Measurements from ENCODE around the gene TATDN2. TPM values are rescaled to one million over a fixed set of nuclear protein-coding genes. Genes with fewer than 3 reads are reported as not detected.

The TATDN2 gene
- total and polyA plus RNA-seq, 5 experiments from 2014 or later = 11.5 to 71.1 (median 20.9) TPM

GRCh38 chr3:10240799-10241198, 7.5 kb upstream of the TATDN2 start:
- Mint-ChIP-seq H3K4me3 (peak overlapping the region in 2 of 10 donors; percentile 7 to 16), H3K36me3 (peaks cover 3 to 13% (median 13%) of the 10 kb centered on the region in 3 donors)

GRCh38 chr3:10242182-10243065, 5.8 kb upstream of the TATDN2 start:
- POLR2A ChIA-PET = interaction anchor here (0.6 to 2.4 kb wide), 11 partner anchors 9 to 291 kb away, joined by 3 to 8 read pairs (median 5); partner anchors contain the start of gene VHL
- Mint-ChIP-seq H3K27ac (peak overlapping the region; percentile 84 to 95 (median 92)), H3K4me3 (peak overlapping the region; percentile 66 to 86 (median 74)), H3K4me1 (peaks cover 24 to 58% (median 44%) of the 10 kb centered on the region in 4 donors), H3K36me3 (peaks cover 3 to 15% (median 10%) of the 10 kb centered on the region in 3 donors), H3K9me3 (peaks cover 0 to 22% (median 6%) of the 10 kb centered on the region in 9 donors), H3K27me3 (no peaks in the 10 kb centered on the region)
- peak; percentile 95 to 100 for ATAC-seq
- peak; percentile 46 to 89 (median 70) for DNase-seq

More at GRCh38 chr3:10240799-10241198, 7.5 kb upstream of the TATDN2 start:
- POLR2A ChIA-PET = interaction anchor here (2.4 kb wide), 1 partner anchor 15 kb away, joined by 8 read pairs; no protein-coding TSS in a partner anchor
- no peak for DNase-seq
- Mint-ChIP-seq H3K9me3 (peaks cover 0 to 16% (median 6%) of the 10 kb centered on the region in 9 donors), H3K27ac (peak overlapping the region in 8 of 10 donors; percentile 15 to 69 (median 33)), H3K4me1 (peaks cover 24 to 58% (median 42%) of the 10 kb centered on the region in 4 donors), H3K27me3 (no peaks in the 10 kb centered on the region)
- ATAC-seq = no peak

GRCh38 chr3:10244009-10244408, 4.2 kb upstream of the TATDN2 start:
- Mint-ChIP-seq H3K27ac (peak overlapping the region in 3 of 10 donors; percentile 71 to 87 (median 71)), H3K4me3 (no peak overlapping the region), H3K9me3 (peaks cover 0 to 22% (median 6%) of the 10 kb centered on the region in 9 donors), H3K36me3 (peaks cover 3 to 16% (median 6%) of the 10 kb centered on the region in 3 donors), H3K27me3 (no peaks in the 10 kb centered on the region), H3K4me1 (peaks cover 21 to 52% (median 41%) of the 10 kb centered on the region in 4 donors)
- no peak for DNase-seq
- no peak for ATAC-seq
- POLR2A ChIA-PET = no interaction called here

- Mint-ChIP-seq H3K27me3 (no peaks in the 10 kb centered on the region), H3K27ac (peak overlapping the region in 2 of 10 donors; percentile 31 to 63), H3K4me1 (peaks cover 26 to 55% (median 47%) of the 10 kb centered on the region in 4 donors), H3K9me3 (peaks cover 0 to 22% (median 6%) of the 10 kb centered on the region in 9 donors), H3K4me3 (peak overlapping the region in 1 of 10 donors; percentile 7), H3K36me3 (peaks cover 3 to 16% (median 7%) of the 10 kb centered on the region in 3 donors)
- no peak for ATAC-seq
- DNase-seq = no peak
- POLR2A ChIA-PET = interaction anchor here (0.6 kb wide), 1 partner anchor 80 kb away, joined by 4 read pairs; no protein-coding TSS in a partner anchor
These were observed 3.1 kb upstream of the TATDN2 start for GRCh38 chr3:10245081-10245712.

GRCh38 chr3:10247679-10248183, 528 bp upstream of the TATDN2 start:
- Mint-ChIP-seq H3K9me3 (peaks cover 0 to 22% (median 6%) of the 10 kb centered on the region in 9 donors), H3K27me3 (no peaks in the 10 kb centered on the region), H3K36me3 (peaks cover 3 to 28% (median 25%) of the 10 kb centered on the region in 3 donors), H3K27ac (peak overlapping the region; percentile 88 to 97 (median 94)), H3K4me1 (peaks cover 30 to 56% (median 49%) of the 10 kb centered on the region in 4 donors), H3K4me3 (peak overlapping the region; percentile 78 to 100 (median 89))
- no peak for ATAC-seq
- DNase-seq = no peak
- POLR2A ChIA-PET = interaction anchor here (0.6 to 5.6 kb wide), 26 partner anchors 9 to 851 kb away, joined by 3 to 42 read pairs (median 6); partner anchors contain the start of genes BRPF1, CRELD1, EMC3 and SEC13

GRCh38 chr3:10248984-10249748, 907 bp downstream of the TATDN2 start:
- POLR2A ChIA-PET = interaction anchor here (0.7 to 5.6 kb wide), 11 partner anchors 9 to 517 kb away, joined by 3 to 42 read pairs (median 7); partner anchors contain the start of genes BRPF1, CRELD1, EMC3 and SEC13
- H3K4me3 Mint-ChIP-seq = peak overlapping the region; percentile 95 to 100 (median 98)
- DNase-seq = peak; percentile 21 to 66 (median 40)
- peak; percentile 15 to 17 for ATAC-seq
- peaks cover 3 to 41% (median 35%) of the 10 kb centered on the region in 3 donors for H3K36me3 Mint-ChIP-seq
- no peaks in the 10 kb centered on the region for H3K27me3 Mint-ChIP-seq
- H3K9me3 Mint-ChIP-seq = peaks cover 0 to 22% (median 6%) of the 10 kb centered on the region in 9 donors
- H3K4me1 Mint-ChIP-seq = peaks cover 35 to 59% (median 55%) of the 10 kb centered on the region in 4 donors
- peak overlapping the region; percentile 89 to 98 (median 95) for H3K27ac Mint-ChIP-seq

GRCh38 chr3:10249833-10250232, 1.6 kb downstream of the TATDN2 start:
- H3K27ac Mint-ChIP-seq = peak overlapping the region; percentile 85 to 98 (median 95)
- POLR2A ChIA-PET = interaction anchor here (0.7 to 5.6 kb wide), 4 partner anchors 13 to 263 kb away, joined by 3 to 42 read pairs (median 6); partner anchors contain the start of gene EMC3

GRCh38 chr3:10251006-10251405, 2.7 kb downstream of the TATDN2 start:
- peak overlapping the region; percentile 95 to 100 (median 98) for H3K4me3 Mint-ChIP-seq
- DNase-seq (no peak), ATAC-seq (no peak)
- H3K36me3 Mint-ChIP-seq = peaks cover 0 to 59% (median 24%) of the 10 kb centered on the region in 3 donors
- H3K27me3 Mint-ChIP-seq = no peaks in the 10 kb centered on the region
- peaks cover 0 to 9% (median 1%) of the 10 kb centered on the region in 9 donors for H3K9me3 Mint-ChIP-seq
- H3K4me1 Mint-ChIP-seq = peaks cover 45 to 78% (median 72%) of the 10 kb centered on the region in 4 donors
- peak overlapping the region in 9 of 10 donors; percentile 85 to 97 (median 91) for H3K27ac Mint-ChIP-seq
- POLR2A ChIA-PET = interaction anchor here (0.6 to 5.6 kb wide), 4 partner anchors 9 to 136 kb away, joined by 4 to 42 read pairs (median 4); partner anchors contain the start of gene VHL

More at GRCh38 chr3:10249833-10250232, 1.6 kb downstream of the TATDN2 start:
- peak overlapping the region; percentile 95 to 100 (median 98) for H3K4me3 Mint-ChIP-seq
- DNase-seq = no peak
- peaks cover 0 to 47% (median 30%) of the 10 kb centered on the region in 3 donors for H3K36me3 Mint-ChIP-seq
- peaks cover 0 to 18% (median 6%) of the 10 kb centered on the region in 9 donors for H3K9me3 Mint-ChIP-seq
- no peaks in the 10 kb centered on the region for H3K27me3 Mint-ChIP-seq
- no peak for ATAC-seq
- H3K4me1 Mint-ChIP-seq = peaks cover 40 to 66% (median 62%) of the 10 kb centered on the region in 4 donors

- H3K4me1 Mint-ChIP-seq = peaks cover 47 to 79% (median 75%) of the 10 kb centered on the region in 4 donors
- POLR2A ChIA-PET = no interaction called here
- peak overlapping the region in 9 of 10 donors; percentile 56 to 82 (median 75) for H3K27ac Mint-ChIP-seq
- H3K4me3 Mint-ChIP-seq = peak overlapping the region in 7 of 10 donors; percentile 14 to 55 (median 31)
- H3K27me3 Mint-ChIP-seq = no peaks in the 10 kb centered on the region
- DNase-seq (no peak), ATAC-seq (no peak)
- peaks cover 0 to 84% (median 23%) of the 10 kb centered on the region in 3 donors for H3K36me3 Mint-ChIP-seq
- H3K9me3 Mint-ChIP-seq = no peaks in the 10 kb centered on the region
These were observed 5.5 kb downstream of the TATDN2 start for GRCh38 chr3:10253731-10254130.

GRCh38 chr3:10255835-10256234, 7.6 kb downstream of the TATDN2 start:
- peaks cover 43 to 83% (median 76%) of the 10 kb centered on the region in 4 donors for H3K4me1 Mint-ChIP-seq
- peaks cover 0 to 92% (median 22%) of the 10 kb centered on the region in 3 donors for H3K36me3 Mint-ChIP-seq
- POLR2A ChIA-PET = interaction anchor here (0.6 kb wide), 1 partner anchor 125 kb away, joined by 4 read pairs; no protein-coding TSS in a partner anchor
- H3K27me3 Mint-ChIP-seq = no peaks in the 10 kb centered on the region
- DNase-seq = no peak
- H3K9me3 Mint-ChIP-seq = no peaks in the 10 kb centered on the region
- ATAC-seq = no peak
- peak overlapping the region in 3 of 10 donors; percentile 28 to 48 (median 33) for H3K4me3 Mint-ChIP-seq
- peak overlapping the region in 9 of 10 donors; percentile 17 to 89 (median 61) for H3K27ac Mint-ChIP-seq

GRCh38 chr3:10259036-10259435, 10.8 kb downstream of the TATDN2 start:
- H3K4me1 Mint-ChIP-seq = peaks cover 48 to 84% (median 82%) of the 10 kb centered on the region in 4 donors
- H3K27me3 Mint-ChIP-seq = no peaks in the 10 kb centered on the region
- POLR2A ChIA-PET = interaction anchor here (0.5 kb wide), 2 partner anchors 47 to 136 kb away, joined by 3 read pairs; no protein-coding TSS in a partner anchor
- DNase-seq (no peak), ATAC-seq (no peak)
- peaks cover 0 to 94% (median 15%) of the 10 kb centered on the region in 3 donors for H3K36me3 Mint-ChIP-seq
- no peak overlapping the region for H3K4me3 Mint-ChIP-seq
- no peaks in the 10 kb centered on the region for H3K9me3 Mint-ChIP-seq
- H3K27ac Mint-ChIP-seq = peak overlapping the region; percentile 24 to 88 (median 80)

All from naive thymus-derived CD8-positive, alpha-beta T cell (primary cell).